CD4-positive, alpha-beta T cell treated with Interleukin-17A for 4 hours (primary cell): ENCODE results near the gene ZCCHC12.
"Not testable (repeated sequence)": the region's sequence is repeated elsewhere in the genome, so short reads cannot be mapped to it uniquely, and the experiment has no call there.

Experiments
- DNase-seq: peaks from one replicate; pipeline ENCODE4 v3.0.0-alpha.2; 2020; ENCODE audit warnings: mixed read lengths

Gene ZCCHC12

GRCh38 chrX:118823263-118824172, at the start of gene ZCCHC12:
Gene ZCCHC12 (plus strand): TSS chrX:118823824. CDS start chrX:118825245, 1,421 bp downstream.
- DNase-seq: peak; percentile 64

GRCh38 chrX:118779581-118779980, 44.0 kb upstream of the ZCCHC12 start:
- no peak for DNase-seq

GRCh38 chrX:118780509-118780908, 43.1 kb upstream of the ZCCHC12 start:
- DNase-seq: no peak

- no peak for DNase-seq
These were observed 42.7 kb upstream of the ZCCHC12 start for GRCh38 chrX:118780911-118781310.

DNA sequence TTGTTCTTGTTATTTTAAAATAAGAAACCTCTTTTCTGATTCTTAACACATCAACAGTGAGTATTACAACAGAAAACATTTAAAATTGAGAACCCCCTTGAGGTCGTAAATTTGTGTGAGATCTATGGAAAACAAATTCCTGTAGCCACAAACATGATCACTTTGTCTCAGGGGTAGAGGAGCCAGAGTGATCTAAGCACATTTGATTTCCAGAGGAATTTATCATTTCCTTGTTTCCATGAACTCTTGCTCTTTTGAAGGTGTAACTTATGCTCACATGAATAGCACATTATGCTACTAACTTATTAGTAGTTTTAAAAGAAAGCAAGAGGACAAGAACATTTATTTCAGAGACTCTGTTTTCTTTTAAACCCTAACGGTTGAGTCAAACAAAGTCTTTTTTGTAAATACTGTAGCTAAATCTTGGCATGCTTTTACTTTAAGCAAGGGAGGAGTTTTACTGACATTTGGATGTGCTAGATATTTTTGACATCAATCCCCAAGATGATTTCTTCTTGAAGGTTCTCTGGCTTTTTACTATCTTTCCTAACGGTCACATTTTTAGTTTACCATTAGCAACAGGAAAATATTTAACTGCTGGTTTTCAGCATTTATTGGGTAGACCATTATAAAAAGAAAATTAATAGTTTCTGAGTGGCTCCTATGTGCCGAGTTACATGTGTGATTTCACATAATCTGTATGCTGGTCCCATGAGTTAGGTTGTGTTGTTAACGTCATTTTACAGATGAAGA, 27.9 kb upstream of the ZCCHC12 start:
- no peak for DNase-seq

DNA sequence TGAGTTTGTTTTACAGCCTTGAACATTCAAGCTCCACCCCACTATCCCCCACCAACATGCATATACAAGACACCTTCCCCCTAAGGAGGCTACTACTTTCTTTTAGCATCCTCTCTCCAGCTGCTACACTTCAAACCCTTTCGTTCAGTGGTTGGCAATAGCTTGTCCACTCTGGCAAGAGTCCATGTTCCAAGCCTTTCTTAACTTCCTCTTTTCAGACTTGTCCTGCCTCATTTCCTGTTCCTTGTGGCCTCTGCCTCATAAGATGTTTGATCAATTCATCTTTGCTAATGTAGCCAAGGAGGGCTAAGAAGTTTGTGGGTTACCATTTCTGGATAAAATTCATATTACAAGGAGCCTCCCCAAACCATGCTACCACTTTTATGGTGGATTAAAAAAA, 20.8 kb upstream of the ZCCHC12 start:
- DNase-seq: no peak

DNA sequence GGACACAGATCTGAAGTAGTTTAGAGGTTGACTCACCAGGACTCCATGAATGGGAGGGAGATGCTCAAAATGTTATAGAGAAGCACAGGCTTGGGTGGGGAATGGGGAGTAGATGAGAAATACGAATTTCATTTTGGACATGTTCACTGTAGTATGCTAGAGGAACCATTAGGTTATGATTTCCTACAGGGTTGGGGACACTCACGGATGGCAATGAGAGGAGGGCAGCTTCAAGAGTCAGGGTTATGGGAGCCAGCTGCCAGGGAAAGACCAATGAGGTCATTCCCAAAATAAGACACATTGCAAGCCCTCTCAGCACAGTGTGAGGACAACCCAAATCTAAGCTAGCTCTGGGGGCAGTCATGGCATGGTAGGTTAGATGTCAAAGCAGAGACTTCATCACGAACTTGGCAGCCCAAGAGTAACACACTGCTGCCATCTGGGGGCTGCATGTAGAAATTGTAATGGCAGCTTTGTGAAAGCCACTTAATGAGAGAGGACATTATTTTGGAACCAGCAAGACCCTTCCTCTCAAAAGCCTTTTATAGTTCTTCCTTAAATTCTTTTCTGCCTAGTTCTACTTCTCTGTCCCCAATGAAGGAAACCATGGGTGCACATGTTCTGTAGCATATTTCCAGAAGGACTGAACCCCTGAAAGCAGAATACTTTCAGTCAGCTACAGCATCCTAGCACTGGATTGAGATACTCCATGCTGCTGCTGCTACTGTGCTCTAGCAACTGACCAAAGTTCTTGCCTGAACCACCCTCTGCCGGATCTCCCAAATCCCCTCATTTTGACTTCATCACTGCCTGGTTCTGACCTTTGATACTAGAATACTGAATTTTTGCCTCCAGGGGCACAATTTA, 16.2 kb upstream of the ZCCHC12 start:
- DNase-seq: peak; percentile 32

DNA sequence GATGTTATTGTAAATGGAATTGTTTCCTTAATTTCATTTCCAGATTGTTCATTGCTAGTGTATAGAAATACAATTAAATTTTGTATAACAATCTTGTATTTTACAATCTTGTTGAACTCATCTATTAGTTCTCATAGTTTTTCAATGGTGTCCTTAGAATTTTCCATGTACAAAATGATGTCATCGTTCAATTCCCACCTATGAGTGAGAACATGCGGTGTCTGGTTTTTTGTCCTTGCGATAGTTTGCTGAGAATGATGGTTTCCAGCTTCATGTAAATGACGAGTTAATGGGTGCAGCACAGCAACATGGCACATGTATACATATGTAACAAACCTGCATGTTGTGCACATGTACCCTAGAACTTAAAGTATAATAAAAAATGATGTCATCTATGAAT, 6.4 kb upstream of the ZCCHC12 start:
- DNase-seq: not testable (repeated sequence)

DNA sequence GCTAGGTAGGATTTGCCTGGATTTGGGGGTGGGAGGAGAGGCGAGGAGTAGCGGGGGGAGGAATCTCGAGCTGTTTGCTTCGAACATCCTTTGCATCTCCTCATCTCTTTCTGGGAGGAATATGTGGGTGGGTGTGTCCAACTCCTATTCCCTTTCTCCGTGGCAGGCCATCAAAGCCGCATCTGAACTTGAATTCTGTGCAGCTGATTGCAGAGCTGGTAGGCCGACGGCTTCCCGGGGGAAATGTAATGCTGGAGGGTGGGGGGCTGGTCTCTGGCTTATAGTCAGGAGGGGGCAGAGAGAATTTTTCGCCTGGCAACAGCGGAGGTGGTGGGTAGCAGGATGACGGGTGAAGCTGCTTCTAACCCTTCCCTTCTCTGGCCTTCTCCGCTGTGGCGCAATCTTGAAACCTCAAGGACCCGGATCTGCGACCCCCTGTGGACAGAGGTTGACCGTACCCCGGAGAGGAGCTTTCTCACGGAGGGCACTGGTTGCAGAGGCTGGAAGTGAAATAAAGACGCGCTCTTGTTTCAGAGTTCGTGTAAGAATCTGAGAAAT, 628 bp downstream of the ZCCHC12 start:
- no peak for DNase-seq

DNA sequence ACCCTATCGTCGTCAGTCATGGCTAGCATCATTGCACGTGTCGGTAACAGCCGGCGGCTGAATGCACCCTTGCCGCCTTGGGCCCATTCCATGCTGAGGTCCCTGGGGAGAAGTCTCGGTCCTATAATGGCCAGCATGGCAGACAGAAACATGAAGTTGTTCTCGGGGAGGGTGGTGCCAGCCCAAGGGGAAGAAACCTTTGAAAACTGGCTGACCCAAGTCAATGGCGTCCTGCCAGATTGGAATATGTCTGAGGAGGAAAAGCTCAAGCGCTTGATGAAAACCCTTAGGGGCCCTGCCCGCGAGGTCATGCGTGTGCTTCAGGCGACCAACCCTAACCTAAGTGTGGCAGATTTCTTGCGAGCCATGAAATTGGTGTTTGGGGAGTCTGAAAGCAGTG, 1.6 kb downstream of the ZCCHC12 start:
- no peak for DNase-seq

GRCh38 chrX:118839334-118839958, 15.8 kb downstream of the ZCCHC12 start:
- DNase-seq: peak; percentile 67

GRCh38 chrX:118847676-118848075, 24.1 kb downstream of the ZCCHC12 start:
- DNase-seq: no peak

DNA sequence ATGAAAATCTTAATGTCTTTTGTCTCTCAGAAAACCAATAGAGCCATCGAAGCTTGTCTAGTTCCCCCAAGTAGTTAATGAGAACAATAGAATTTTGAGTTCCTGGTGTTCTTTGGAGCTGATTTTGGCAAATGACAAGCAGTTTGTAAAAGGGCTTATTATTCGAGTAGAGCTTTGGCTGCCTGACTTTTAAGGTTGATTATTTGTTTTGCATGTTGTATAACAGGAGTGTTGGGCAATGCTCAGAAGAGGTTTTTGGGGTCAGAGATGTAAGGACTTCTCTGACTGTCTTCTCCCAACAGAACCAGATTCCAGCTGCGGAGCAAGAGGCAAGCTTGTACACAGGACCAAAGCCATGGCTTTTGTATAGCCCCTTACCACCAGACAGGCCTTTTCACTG, 30.0 kb downstream of the ZCCHC12 start:
- no peak for DNase-seq

GRCh38 chrX:118855681-118856310, 32.2 kb downstream of the ZCCHC12 start:
- DNase-seq: no peak

DNA sequence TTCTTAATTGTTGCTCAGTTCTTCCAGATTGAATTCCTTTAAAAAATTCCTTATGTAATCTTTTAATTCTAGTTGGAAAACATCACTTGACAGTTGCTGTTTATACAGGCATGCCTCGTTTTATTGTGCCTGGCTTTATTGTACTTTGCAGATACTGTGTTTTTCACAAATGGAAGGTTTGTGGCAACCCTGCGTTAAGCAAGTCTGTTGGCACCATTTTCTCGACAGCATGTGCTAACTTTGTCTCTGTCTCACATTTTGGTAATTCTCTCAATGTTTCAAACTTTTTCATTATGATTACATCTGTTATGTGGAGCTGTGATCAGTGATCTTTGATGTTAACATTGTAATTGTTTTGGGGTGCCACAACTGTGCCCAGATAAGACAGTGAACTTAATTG, 33.4 kb downstream of the ZCCHC12 start:
- DNase-seq: no peak

GRCh38 chrX:118861338-118861737, 37.7 kb downstream of the ZCCHC12 start:
- no peak for DNase-seq

DNA sequence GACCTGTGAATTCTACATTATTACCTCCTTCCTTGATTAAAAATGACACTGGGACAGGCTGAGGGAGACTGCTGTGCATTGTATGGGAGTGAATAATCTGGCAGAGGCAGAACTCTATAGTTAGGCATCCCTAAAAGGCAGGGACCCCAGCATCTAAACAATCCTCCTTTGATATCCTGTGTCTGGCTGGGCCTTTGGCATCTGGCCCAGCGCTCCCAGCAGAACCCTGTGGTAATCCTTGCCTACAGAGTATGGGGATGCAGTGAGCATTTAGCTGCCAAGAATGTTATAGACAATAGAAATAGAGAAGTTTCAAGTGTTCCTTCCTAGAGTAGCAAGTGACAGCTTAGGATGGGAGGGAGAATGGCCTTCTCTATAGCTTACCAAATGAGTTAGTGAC, 38.5 kb downstream of the ZCCHC12 start:
- DNase-seq: no peak

DNA sequence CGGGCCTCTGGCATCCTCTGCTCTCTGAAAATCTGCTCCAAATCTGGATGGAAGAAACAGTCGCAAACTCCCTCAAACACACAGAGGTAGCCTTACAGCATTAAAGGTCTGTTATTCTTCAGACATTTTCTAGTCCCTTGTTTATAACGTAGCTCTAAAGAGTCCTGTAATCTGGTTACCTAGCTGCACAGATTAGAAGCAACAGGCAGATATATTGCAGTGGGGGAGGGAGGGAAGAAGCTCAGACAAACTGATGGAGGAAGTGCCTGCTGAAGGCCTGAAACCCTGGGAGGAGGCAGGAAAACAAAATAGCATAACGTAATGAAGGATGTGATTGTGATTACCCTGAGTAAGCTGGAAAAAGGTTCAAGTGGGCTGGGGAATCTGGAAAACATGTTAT, 39.4 kb downstream of the ZCCHC12 start:
- no peak for DNase-seq

- DNase-seq: no peak
These were observed 40.5 kb downstream of the ZCCHC12 start for GRCh38 chrX:118864063-118864635.

GRCh38 chrX:118865231-118865630, 41.6 kb downstream of the ZCCHC12 start:
- no peak for DNase-seq

GRCh38 chrX:118867251-118867650, 43.6 kb downstream of the ZCCHC12 start:
- no peak for DNase-seq
